H7 (cell line): Measurements from ENCODE around the gene LANCL3. TPM values are rescaled to one million over a fixed set of nuclear protein-coding genes. Genes with fewer than 3 reads are reported as not detected.
"Not testable (repeated sequence)": the region's sequence is repeated elsewhere in the genome, so short reads cannot be mapped to it uniquely, and the experiment has no call there.

Source experiments
- DNase-seq: peaks from one replicate; pipeline ENCODE4 v3.0.0; 2012
- H3K27me3 ChIP-seq: 2 replicates; pipeline ENCODE4 v1.6.0; 2011; ENCODE audit warnings: mild to moderate bottlenecking, low read length; ENCODE audit not compliant: control insufficient read depth, insufficient read depth
- H3K36me3 ChIP-seq: replicated peaks from 2 replicates; pipeline ENCODE4 v1.5.1; 2011; ENCODE audit warnings: low read length; ENCODE audit not compliant: control insufficient read depth, insufficient read depth
- H3K4me3 ChIP-seq: 2 replicates; pipeline ENCODE4 v1.5.1; 2011; ENCODE audit warnings: low read depth, mild to moderate bottlenecking, control low read depth, low read length, moderate library complexity; ENCODE audit not compliant: insufficient read depth
- total RNA-seq: library from RNA; depleted of rRNA; stranded (reverse); fragments of >200 nt; shearing (Covaris generic); gene quantifications from 2 replicates; pipeline ENCODE4 v1.2.3, GENCODE V29; 2014; rRNA removed

LANCL3 gene
- 0.38 and 0.74 TPM in 2 replicates for total RNA-seq

- not testable (repeated sequence) for H3K36me3 ChIP-seq
- peak within 1 kb of the TSS; percentile 43 for H3K4me3 ChIP-seq
- peak; percentile 38 for DNase-seq
- H3K27me3 ChIP-seq = peaks cover 15% of the 10 kb centered on the region
These were observed at the start of gene LANCL3 for GRCh38 chrX:37571426-37572107. Gene LANCL3, plus strand, starts transcription at chrX:37571661. Its CDS starts 210 bp downstream, at chrX:37571871.

DNA sequence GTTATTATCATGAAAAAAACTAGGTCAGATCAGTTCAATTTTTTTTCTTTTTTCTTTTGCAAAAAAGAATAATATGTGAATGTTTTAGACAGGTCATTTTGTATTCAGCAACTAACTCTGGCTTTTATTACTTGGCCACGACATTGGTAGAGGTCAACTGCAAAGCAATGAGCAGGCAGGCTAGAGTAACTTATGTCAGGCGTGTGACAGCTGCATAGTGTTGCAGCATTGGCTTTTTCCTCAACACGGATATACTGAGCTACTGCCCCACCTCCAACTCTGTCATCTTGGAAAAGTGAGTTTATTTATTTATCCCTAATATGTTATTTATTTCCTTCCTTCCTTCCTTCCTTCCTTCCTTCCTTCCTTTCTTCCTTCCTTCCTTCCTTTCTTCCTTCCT lies 47.8 kb upstream of the LANCL3 start:
- DNase-seq, H3K4me3 ChIP-seq, H3K27me3 ChIP-seq, H3K36me3 ChIP-seq: not testable (repeated sequence)

DNA sequence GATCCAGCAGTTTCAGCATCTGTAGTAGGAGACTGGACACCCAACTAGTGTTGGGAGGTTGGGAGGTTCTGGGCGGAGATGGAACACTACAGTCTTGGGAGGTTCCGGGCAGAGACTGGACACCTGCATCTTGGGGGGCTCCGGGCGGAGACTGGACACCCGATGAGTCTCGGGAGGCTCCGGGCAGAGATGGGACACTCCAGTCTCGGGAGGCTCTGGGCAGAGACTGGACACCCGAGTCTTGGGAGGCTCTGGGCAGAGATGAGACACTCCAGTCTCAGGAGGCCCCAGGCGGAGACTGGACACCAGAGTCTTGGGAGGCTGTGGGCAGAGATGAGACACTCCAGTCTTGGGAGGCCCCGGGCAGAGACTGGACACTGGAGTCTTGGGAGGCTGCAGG lies 29.5 kb upstream of the LANCL3 start:
- H3K27me3 ChIP-seq = no peaks in the 10 kb centered on the region
- no peak overlapping the region for H3K4me3 ChIP-seq
- no peaks in the 10 kb centered on the region for H3K36me3 ChIP-seq
- DNase-seq = no peak

- Histone ChIP-seq H3K36me3 (no peaks in the 10 kb centered on the region), H3K4me3 (no peak overlapping the region), H3K27me3 (no peaks in the 10 kb centered on the region)
- DNase-seq = no peak
These were observed 28.7 kb upstream of the LANCL3 start for GRCh38 chrX:37542791-37543190.

DNA sequence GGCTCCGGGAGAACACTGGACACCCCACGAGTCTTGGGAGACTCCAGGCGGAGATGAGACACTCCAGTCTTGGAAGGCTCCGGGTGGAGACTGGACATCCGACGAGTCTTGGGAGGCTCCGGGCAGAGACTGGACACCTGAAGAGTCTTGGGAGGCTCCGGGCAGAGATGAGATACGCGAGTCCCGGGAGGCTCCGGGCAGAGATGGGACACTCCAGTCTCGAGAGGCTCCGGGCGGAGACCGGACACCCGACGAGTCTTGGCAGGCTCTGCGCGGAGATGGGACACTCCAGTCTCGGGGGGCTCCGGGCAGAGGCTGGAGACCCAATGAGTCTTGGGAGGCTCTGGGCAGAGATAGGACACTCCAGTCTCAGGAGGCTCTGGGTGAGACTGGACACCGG lies 28.1 kb upstream of the LANCL3 start:
- Histone ChIP-seq H3K4me3 (no peak overlapping the region), H3K36me3 (no peaks in the 10 kb centered on the region), H3K27me3 (no peaks in the 10 kb centered on the region)
- DNase-seq = no peak

DNA sequence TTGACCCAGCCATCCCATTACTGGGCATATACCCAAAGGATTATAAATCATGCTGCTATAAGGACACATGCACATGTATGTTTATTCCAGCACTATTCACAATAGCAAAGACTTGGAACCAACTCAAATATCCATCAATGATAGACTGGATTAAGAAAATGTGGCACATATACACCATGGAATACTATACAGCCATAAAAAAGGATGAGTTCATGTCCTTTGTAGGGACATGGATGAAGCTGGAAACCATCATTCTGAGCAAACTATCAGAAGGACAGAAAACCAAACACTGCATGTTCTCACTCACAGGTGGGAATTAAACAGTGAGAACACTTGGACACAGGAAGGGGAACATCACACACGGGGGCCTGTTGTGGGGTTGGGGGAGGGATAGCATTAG lies 26.9 kb upstream of the LANCL3 start:
- not testable (repeated sequence) for H3K36me3 ChIP-seq, DNase-seq, H3K27me3 ChIP-seq, H3K4me3 ChIP-seq

DNA sequence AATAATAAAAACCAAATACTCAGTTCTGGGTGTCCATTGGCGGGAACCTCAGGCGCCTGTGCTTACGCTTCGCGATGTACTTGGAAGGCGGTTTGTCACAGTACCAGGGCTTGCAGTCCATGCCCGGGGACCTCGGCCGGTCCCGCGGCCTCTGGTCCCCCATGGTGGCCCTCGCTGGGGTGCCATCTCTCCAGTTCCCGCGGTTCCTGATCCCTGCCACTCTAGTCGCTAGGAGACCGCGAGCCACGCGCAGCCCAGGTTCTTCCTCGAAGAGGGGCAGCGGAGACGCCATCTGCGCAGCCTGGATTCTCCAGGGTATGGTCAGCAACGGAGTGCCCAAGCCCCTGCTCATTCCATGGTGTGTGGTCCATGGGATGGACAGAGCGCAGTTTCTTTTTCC lies 26.4 kb upstream of the LANCL3 start:
- peak; percentile 4 for DNase-seq
- no peaks in the 10 kb centered on the region for H3K27me3 ChIP-seq
- H3K36me3 ChIP-seq = no peaks in the 10 kb centered on the region

DNA sequence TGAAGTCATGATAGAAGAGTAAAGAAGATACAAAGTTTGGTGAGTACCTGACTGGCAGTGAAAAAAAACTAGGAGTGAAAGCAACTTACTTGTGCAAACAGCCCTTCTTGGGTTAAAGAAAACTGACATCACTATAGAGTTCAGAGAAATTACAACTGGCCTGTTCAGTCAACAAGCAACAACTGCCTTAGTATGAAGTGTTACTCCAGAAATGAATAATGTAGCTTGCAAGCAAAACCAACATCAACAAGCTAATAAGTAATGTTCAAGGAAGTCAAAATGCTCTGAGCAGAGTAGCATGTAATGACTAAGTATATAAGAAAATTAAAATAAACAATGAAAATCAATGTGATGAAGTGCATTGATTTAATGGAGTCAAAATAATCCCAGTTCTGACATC lies 21.8 kb upstream of the LANCL3 start:
- H3K4me3 ChIP-seq, DNase-seq, H3K27me3 ChIP-seq, H3K36me3 ChIP-seq: not testable (repeated sequence)

More for the DNA sequence above, 26.4 kb upstream of the LANCL3 start:
- H3K4me3 ChIP-seq = no peak overlapping the region

GRCh38 chrX:37553476-37553875 lies 18.0 kb upstream of the LANCL3 start:
- H3K4me3 ChIP-seq = no peak overlapping the region
- H3K36me3 ChIP-seq = no peaks in the 10 kb centered on the region
- DNase-seq = no peak
- H3K27me3 ChIP-seq = no peaks in the 10 kb centered on the region

DNA sequence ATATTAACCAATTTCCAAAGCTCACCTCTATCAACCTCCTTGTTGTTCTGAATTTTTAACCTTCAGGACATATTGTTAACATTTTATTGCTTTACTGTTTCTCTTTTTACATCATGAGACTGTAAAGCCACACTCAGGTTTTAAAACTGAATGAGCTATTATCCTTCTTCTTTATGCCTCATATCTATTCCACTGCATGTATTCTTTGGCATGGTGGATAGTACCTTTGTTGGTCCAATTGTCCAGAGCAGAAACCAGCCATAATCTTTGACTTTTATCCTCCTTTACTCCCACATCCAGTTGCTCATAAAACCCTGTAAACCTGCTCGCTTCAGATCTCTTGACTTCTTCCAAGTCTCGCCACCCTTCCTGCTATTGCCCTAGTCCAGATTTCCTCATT lies 6.2 kb upstream of the LANCL3 start:
- not testable (repeated sequence) for DNase-seq, H3K36me3 ChIP-seq, H3K27me3 ChIP-seq, H3K4me3 ChIP-seq

- not testable (repeated sequence) for H3K4me3 ChIP-seq, H3K36me3 ChIP-seq, DNase-seq
- H3K27me3 ChIP-seq = peaks cover 15% of the 10 kb centered on the region
These were observed 1.1 kb upstream of the LANCL3 start for GRCh38 chrX:37570349-37570748.

- DNase-seq = peak; percentile 40
- not testable (repeated sequence) for H3K36me3 ChIP-seq
- H3K27me3 ChIP-seq = peaks cover 15% of the 10 kb centered on the region
- H3K4me3 ChIP-seq = peak overlapping the region; percentile 43
These were observed 687 bp downstream of the LANCL3 start for GRCh38 chrX:37572108-37572587.

GRCh38 chrX:37573121-37573520 lies 1.7 kb downstream of the LANCL3 start:
- not testable (repeated sequence) for H3K36me3 ChIP-seq, DNase-seq
- peaks cover 15% of the 10 kb centered on the region for H3K27me3 ChIP-seq

GRCh38 chrX:37578045-37578444 lies 6.6 kb downstream of the LANCL3 start:
- no peak overlapping the region for H3K4me3 ChIP-seq
- no peak for DNase-seq
- no peaks in the 10 kb centered on the region for H3K27me3 ChIP-seq
- no peaks in the 10 kb centered on the region for H3K36me3 ChIP-seq

More at GRCh38 chrX:37573121-37573520, 1.7 kb downstream of the LANCL3 start:
- not testable (repeated sequence) for H3K4me3 ChIP-seq

DNA sequence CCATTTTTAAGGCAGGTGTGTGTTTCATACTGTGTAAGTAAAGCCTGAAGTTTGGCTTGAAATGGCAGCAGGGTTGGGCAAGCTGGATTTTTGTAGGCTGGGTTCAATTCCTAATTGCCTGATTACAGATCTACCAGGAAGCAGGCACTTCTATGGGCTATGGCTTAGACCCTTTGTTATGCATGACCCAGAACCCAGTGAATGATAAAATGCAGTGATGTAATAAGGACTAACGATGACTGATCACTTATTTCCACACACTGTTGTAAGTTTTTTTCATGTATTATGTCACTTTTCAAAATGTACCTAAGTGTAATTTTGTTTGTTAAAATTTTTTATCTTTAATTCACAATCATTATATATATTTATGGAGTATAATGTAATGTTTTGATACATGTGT lies 8.6 kb downstream of the LANCL3 start:
- H3K36me3 ChIP-seq = no peaks in the 10 kb centered on the region
- no peak for DNase-seq
- no peaks in the 10 kb centered on the region for H3K27me3 ChIP-seq
- no peak overlapping the region for H3K4me3 ChIP-seq
